ENCODE data around the gene PRM1.

DNA sequence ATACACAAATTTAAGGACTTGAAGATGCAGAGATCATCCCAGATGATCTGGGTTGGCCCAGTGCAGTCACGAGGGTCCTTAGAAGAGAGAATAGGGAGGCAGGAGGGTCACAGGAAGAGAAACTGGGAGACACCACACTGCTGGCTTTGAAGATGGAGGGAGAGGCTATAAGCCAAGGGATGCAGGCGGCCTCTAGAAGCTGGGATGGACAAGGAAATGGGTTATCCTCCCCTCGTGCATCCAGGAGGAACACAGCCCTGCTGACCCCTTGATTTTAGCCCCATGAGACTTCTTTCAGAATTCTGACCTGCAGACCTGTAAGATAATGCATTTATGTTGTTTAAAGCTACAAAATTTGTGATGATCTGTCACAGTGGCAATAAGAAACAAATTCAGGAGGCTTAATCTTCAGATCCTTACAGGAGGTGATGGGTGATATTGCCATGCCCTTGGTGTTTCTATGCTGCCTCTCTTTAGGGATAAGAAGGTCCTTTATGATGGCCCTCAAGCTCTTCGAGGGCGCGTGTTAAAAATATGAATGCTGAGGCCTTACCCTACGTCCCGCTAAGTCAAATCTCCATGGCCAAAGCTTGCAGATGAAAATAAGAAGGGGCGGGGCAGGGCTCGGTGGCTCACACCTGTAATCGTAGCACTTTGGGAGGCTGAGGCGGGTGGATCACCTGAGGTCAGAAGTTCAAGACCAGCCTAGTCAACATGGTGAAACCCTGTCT, 3.4 kb downstream of the PRM1 start:
- TF ChIP-seq, protein P1, sequence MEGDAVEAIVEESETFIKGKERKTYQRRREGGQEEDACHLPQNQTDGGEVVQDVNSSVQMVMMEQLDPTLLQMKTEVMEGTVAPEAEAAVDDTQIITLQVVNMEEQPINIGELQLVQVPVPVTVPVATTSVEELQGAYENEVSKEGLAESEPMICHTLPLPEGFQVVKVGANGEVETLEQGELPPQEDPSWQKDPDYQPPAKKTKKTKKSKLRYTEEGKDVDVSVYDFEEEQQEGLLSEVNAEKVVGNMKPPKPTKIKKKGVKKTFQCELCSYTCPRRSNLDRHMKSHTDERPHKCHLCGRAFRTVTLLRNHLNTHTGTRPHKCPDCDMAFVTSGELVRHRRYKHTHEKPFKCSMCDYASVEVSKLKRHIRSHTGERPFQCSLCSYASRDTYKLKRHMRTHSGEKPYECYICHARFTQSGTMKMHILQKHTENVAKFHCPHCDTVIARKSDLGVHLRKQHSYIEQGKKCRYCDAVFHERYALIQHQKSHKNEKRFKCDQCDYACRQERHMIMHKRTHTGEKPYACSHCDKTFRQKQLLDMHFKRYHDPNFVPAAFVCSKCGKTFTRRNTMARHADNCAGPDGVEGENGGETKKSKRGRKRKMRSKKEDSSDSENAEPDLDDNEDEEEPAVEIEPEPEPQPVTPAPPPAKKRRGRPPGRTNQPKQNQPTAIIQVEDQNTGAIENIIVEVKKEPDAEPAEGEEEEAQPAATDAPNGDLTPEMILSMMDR (IDR thresholded peaks at IDR 0.05) = no peak
- no peak for TF ChIP-seq POLR2A (IDR thresholded peaks at IDR 0.05)
